ENCODE results near the gene IL3.

- TF ChIP-seq CTCF (IDR thresholded peaks at IDR 0.05) (no peak), POLR2A (IDR thresholded peaks at IDR 0.05) (no peak)
These were observed 12.1 kb downstream of the IL3 start for GRCh38 chr5:132072528-132072927.
